HL-60 (cell line): ENCODE data around the gene EVI5L.

Experiments
- DNase-seq, 2 experiments: peaks; one replicate each; pipeline ENCODE4 v3.0.0-alpha.2; 2010 to 2020; ENCODE audit warnings: low read depth in 1 of 2, low spot score in 1 of 2
- H3K27ac ChIP-seq: fragments of 250-450 bp; sonication (Bioruptor Pico); replicated peaks from 2 replicates; pipeline ENCODE4 v1.5.1; 2020; ENCODE audit warnings: mild to moderate bottlenecking, moderate library complexity
- H3K27me3 ChIP-seq: fragments of 250-450 bp; sonication (Bioruptor Pico); 2 replicates; pipeline ENCODE4 v1.5.1; 2021; ENCODE audit warnings: mild to moderate bottlenecking, moderate library complexity; ENCODE audit not compliant: insufficient read depth, poor library complexity, severe bottlenecking
- H3K4me3 ChIP-seq: replicated peaks from 2 replicates; pipeline ENCODE4 v1.5.1; 2011; ENCODE audit warnings: mild to moderate bottlenecking, control low read depth, low read length; ENCODE audit not compliant: insufficient read depth
- GABPA ChIP-seq: IDR thresholded peaks from 2 replicates; pipeline ENCODE4 v1.6.1; 2012; ENCODE audit warnings: low read depth
- POLR2AphosphoS5 ChIP-seq: IDR thresholded peaks from 2 replicates; pipeline ENCODE4 v1.6.1; 2012; ENCODE audit warnings: low read depth
- SPI1 ChIP-seq: IDR thresholded peaks from 2 replicates; pipeline ENCODE4 v1.6.1; 2012; ENCODE audit warnings: low read depth, mild to moderate bottlenecking, borderline replicate concordance
- TF ChIP-seq, protein P1 (sequence below): IDR thresholded peaks from 2 replicates; pipeline ENCODE4 v1.6.1; 2012; ENCODE audit warnings: low read depth; ENCODE audit not compliant: insufficient replicate concordance
- TF ChIP-seq, protein P2 (sequence below): IDR thresholded peaks from one replicate; pipeline ENCODE4 v1.5.1; 2011; ENCODE audit warnings: low read length, control low read depth, inconsistent platforms; ENCODE audit not compliant: insufficient read depth

The EVI5L gene

DNA sequence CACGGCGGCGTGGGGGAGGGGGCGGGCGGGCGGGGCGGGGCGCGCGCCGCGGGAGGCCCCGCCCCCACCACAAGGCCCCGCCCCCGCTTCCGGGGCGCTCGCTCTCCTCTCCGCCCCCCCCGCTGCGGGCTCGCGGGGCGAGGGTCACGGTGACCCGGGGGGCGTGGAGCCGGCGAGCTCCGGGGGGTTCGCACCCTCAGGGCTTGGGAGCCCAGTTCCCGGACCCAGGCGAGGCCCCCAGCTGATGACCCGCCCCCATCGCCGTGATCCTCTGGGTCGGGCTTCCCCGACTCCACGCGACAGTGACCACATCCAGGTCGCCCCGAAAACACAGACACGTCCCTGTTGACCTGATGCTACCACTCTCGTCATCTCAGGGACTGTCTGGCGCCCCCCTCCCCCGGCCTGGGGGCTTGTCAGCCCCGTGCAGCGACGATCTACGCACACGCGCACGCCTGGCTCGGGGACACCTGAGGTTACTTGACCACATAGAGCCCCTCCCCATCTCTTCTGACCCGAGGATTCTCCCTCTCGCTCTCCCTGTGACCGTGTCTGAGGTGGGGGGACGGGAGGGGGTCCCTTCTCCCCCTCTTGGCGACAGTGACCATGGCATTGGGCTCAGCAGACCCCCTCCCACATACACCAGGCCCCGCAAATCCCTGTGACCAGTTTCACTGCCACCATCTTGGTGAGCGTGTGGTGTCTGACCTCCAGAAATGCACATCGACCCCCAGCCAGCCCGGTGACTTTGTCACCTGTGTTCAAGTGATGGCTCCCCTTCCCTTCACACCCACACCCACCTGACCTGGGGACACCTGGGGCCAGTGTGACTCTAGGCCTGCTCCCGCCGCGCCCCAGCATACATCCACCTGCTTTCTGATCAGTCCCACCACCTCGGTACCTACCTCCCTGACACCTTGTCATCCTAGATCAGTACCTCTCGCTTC, 74.3 kb downstream of the EVI5L start:
- Histone ChIP-seq H3K4me3 (peak overlapping the region; percentile 97), H3K27me3 (no peaks in the 10 kb centered on the region), H3K27ac (peak overlapping the region; percentile 63)
- peak; percentile 28 to 57 for DNase-seq
- no peak for TF ChIP-seq GABPA
- TF ChIP-seq, protein P1, sequence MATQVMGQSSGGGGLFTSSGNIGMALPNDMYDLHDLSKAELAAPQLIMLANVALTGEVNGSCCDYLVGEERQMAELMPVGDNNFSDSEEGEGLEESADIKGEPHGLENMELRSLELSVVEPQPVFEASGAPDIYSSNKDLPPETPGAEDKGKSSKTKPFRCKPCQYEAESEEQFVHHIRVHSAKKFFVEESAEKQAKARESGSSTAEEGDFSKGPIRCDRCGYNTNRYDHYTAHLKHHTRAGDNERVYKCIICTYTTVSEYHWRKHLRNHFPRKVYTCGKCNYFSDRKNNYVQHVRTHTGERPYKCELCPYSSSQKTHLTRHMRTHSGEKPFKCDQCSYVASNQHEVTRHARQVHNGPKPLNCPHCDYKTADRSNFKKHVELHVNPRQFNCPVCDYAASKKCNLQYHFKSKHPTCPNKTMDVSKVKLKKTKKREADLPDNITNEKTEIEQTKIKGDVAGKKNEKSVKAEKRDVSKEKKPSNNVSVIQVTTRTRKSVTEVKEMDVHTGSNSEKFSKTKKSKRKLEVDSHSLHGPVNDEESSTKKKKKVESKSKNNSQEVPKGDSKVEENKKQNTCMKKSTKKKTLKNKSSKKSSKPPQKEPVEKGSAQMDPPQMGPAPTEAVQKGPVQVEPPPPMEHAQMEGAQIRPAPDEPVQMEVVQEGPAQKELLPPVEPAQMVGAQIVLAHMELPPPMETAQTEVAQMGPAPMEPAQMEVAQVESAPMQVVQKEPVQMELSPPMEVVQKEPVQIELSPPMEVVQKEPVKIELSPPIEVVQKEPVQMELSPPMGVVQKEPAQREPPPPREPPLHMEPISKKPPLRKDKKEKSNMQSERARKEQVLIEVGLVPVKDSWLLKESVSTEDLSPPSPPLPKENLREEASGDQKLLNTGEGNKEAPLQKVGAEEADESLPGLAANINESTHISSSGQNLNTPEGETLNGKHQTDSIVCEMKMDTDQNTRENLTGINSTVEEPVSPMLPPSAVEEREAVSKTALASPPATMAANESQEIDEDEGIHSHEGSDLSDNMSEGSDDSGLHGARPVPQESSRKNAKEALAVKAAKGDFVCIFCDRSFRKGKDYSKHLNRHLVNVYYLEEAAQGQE = no peak
- TF ChIP-seq SPI1 = no peak
- TF ChIP-seq POLR2AphosphoS5 = no peak; the same call in 1 of the 2 replicates
- TF ChIP-seq, protein P2, sequence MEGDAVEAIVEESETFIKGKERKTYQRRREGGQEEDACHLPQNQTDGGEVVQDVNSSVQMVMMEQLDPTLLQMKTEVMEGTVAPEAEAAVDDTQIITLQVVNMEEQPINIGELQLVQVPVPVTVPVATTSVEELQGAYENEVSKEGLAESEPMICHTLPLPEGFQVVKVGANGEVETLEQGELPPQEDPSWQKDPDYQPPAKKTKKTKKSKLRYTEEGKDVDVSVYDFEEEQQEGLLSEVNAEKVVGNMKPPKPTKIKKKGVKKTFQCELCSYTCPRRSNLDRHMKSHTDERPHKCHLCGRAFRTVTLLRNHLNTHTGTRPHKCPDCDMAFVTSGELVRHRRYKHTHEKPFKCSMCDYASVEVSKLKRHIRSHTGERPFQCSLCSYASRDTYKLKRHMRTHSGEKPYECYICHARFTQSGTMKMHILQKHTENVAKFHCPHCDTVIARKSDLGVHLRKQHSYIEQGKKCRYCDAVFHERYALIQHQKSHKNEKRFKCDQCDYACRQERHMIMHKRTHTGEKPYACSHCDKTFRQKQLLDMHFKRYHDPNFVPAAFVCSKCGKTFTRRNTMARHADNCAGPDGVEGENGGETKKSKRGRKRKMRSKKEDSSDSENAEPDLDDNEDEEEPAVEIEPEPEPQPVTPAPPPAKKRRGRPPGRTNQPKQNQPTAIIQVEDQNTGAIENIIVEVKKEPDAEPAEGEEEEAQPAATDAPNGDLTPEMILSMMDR = no peak

DNA sequence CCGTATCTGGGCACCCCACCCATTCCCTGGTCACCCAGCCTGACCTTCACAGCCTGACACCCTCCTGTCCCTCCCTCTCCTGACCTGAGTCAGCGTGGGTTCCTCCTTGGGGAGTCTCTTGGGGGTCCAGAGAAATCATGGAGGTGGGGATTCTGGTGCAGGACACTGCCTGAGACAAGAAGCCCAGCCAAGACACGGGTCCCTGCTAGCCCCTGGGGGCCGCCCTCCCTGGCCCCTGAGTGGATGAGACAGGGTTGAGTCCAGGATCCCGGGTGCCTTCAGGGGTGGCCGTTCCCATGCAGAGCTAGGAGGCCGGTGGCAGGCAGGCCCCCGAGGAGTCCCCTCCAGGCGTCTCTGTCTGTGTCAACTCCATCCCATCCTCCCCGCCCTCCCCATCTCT, 75.2 kb downstream of the EVI5L start:
- H3K4me3 ChIP-seq = no peak overlapping the region
- H3K27me3 ChIP-seq = no peaks in the 10 kb centered on the region
- no peak overlapping the region for H3K27ac ChIP-seq
- TF ChIP-seq, protein P1 = no peak
- TF ChIP-seq POLR2AphosphoS5 = no peak
- TF ChIP-seq, protein P2 = no peak
- no peak for TF ChIP-seq GABPA
- TF ChIP-seq SPI1 = no peak
- no peak for DNase-seq

DNA sequence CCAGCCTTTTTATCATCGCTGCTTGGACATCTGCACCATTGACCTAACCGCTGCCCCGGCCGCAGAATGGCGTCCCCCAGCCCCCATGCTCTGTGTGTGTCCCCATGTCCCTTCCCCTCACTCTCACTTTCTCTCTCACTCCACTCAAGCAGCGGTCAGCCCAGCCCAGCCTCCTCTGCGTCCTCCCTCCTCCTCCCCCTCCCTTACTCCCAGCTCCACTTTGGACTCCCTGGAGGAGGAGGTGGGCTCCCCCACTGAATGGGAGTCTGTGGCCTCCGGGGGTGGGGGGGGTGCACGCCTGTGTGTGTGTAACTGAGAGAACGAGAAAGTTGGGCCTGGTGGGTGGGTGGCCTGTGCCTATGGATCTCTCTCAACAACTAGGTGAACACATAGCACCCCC, 75.8 kb downstream of the EVI5L start:
- no peak overlapping the region for H3K4me3 ChIP-seq
- H3K27ac ChIP-seq = no peak overlapping the region
- DNase-seq = no peak
- H3K27me3 ChIP-seq = no peaks in the 10 kb centered on the region
- TF ChIP-seq GABPA (no peak), SPI1 (no peak), POLR2AphosphoS5 (no peak)
- TF ChIP-seq, protein P1 = no peak
- TF ChIP-seq, protein P2 = no peak
